Psoas muscle (tissue), 8 donors: ENCODE results near the gene SLA2. TPM values are rescaled to one million over a fixed set of nuclear protein-coding genes. Genes with fewer than 3 reads are reported as not detected.
"Not testable (repeated sequence)": the region's sequence is repeated elsewhere in the genome, so short reads cannot be mapped to it uniquely, and the experiment has no call there.

Experiments
- ATAC-seq, 4 donors: fragments of 200-7000 bp; cut with Tn5 transposase; one replicate each; pipeline ENCODE4 v1.9.1; 2020; ENCODE audit warnings: moderate library complexity in 3 of 4, mild to moderate bottlenecking in 2 of 4
- DNase-seq, 2 donors: peaks; one replicate each; pipeline ENCODE4 v3.0.0-alpha.2; 2020
- H3K27ac ChIP-seq: fragments of 200-600 bp; one replicate; pipeline ENCODE4 v1.8.0; 2022
- H3K27me3 ChIP-seq, 3 donors: fragments of 200-600 bp in 1 of 3; one replicate each; pipeline versions ENCODE4 v1.6.1 to v1.8.0; 2013 to 2022; ENCODE audit warnings: low read length in 2 of 3, mild to moderate bottlenecking in 2 of 3, moderate library complexity in 1 of 3; ENCODE audit not compliant: insufficient read depth in 3 of 3
- H3K36me3 ChIP-seq, 2 donors: fragments of 200-600 bp in 1 of 2; one replicate each; pipeline versions ENCODE4 v1.6.1 to v1.8.0; 2013 to 2022; ENCODE audit warnings: low read depth in 1 of 2, mild to moderate bottlenecking in 1 of 2, moderate library complexity in 1 of 2; ENCODE audit not compliant: insufficient read depth in 1 of 2
- H3K4me1 ChIP-seq: fragments of 200-600 bp; one replicate; pipeline ENCODE4 v1.8.0; 2022
- H3K4me3 ChIP-seq: fragments of 200-600 bp; one replicate; pipeline ENCODE4 v1.8.0; 2022; ENCODE audit warnings: mild to moderate bottlenecking
- H3K9me3 ChIP-seq: fragments of 200-600 bp; one replicate; pipeline ENCODE4 v1.8.0; 2022
- CTCF ChIP-seq: fragments of 200-600 bp; IDR thresholded peaks from one replicate; pipeline ENCODE4 v1.8.0; 2022; ENCODE audit warnings: antibody characterized with exemption
- WGBS, 3 donors: extraction: QIAGEN DNeasy Blood & Tissue Kit; methylation state at CpG; one replicate each; pipeline versions ENCODE4 v1.1.6 to v1.1.7; 2013; 5-methylcytosine and 5-hydroxymethylcytosine counted together
- intact Hi-C, 2 donors: fragments of 100-400 bp; cut with DNase I; formaldehyde crosslinking; loops; one replicate each; pipeline versions ENCODE4 v1.11.0 to v1.14.2; 2022
- polyA plus RNA-seq, 3 donors: library from polyadenylated mRNA; stranded (reverse); fragments of 200-250 nt; gene quantifications; one replicate each; pipeline ENCODE4 v1.2.3, GENCODE V29; 2013
- total RNA-seq, 4 donors: library from RNA; stranded (reverse); fragmentation: NEBNext Ultra II Directional in 2 of 4; extraction: Animal tissue kit (Norgen Biotek cat#: 25700) in 2 of 4; gene quantifications; one replicate each; pipeline versions ENCODE4 v1.2.1 to v1.2.4, GENCODE V29; 2021 to 2023
- donor health status: healthy with polysubstance abuse.
- donor health status: DM: no; HTN: no; CAD: no; lungs with moderate emphysema.
- donor health status: Bipolar disorder and iron deficiency.
- donor health status: healthy.
- donor health status: DM: yes; HTN: yes; CAD: no.
- donor health status: DM: no; HTN: no; CAD: no.
- donor health status: DM: no; HTN: no; CAD: no.
- donor health status: DM: yes; HTN: yes; CAD: no.

Gene SLA2
- total and polyA plus RNA-seq, 7 donors, result 0.03 to 0.34 (median 0.12) TPM

- no peak for TF ChIP-seq CTCF
- DNase-seq (no peak), ATAC-seq (no peak)
- Histone ChIP-seq H3K27ac (no peak overlapping the region), H3K9me3 (no peaks in the 10 kb centered on the region), H3K36me3 (no peaks in the 10 kb centered on the region), H3K4me1 (no peaks in the 10 kb centered on the region), H3K4me3 (no peak overlapping the region), H3K27me3 (no peaks in the 10 kb centered on the region)
- intact Hi-C loops, result no loop called here
- 59 to 78% (median 63%) methylated on average over 5 of the region's 5 CpGs for WGBS, 3 donors
Observed at GRCh38 chr20:36644032-36644705, 1.8 kb downstream of the SLA2 start.

- H3K4me3 ChIP-seq, result no peak overlapping the region
- no peaks in the 10 kb centered on the region for H3K9me3 ChIP-seq
- H3K27ac ChIP-seq, result no peak overlapping the region
- ATAC-seq (no peak), DNase-seq (no peak)
- no peaks in the 10 kb centered on the region for H3K4me1 ChIP-seq
- no peaks in the 10 kb centered on the region for H3K36me3 ChIP-seq
- no peak for TF ChIP-seq CTCF
- intact Hi-C loops, result no loop called here
- 76 to 89% (median 80%) methylated on average over 5 to 6 of the region's 6 CpGs for WGBS, 3 donors
- no peaks in the 10 kb centered on the region for H3K27me3 ChIP-seq
Observed at GRCh38 chr20:36642136-36642535, 3.9 kb downstream of the SLA2 start.

- Histone ChIP-seq H3K9me3 (no peaks in the 10 kb centered on the region), H3K4me1 (no peaks in the 10 kb centered on the region), H3K4me3 (no peak overlapping the region), H3K36me3 (no peaks in the 10 kb centered on the region), H3K27me3 (no peaks in the 10 kb centered on the region), H3K27ac (no peak overlapping the region)
- 77 to 84% (median 81%) methylated on average over 3 of the region's 3 CpGs for WGBS, 3 donors
- ATAC-seq (no peak), DNase-seq (no peak)
- intact Hi-C loops, result no loop called here
- TF ChIP-seq CTCF, result no peak
Observed at GRCh38 chr20:36641506-36641843, 4.5 kb downstream of the SLA2 start.

- ATAC-seq, H3K4me1 ChIP-seq, H3K36me3 ChIP-seq, H3K9me3 ChIP-seq, DNase-seq, H3K27me3 ChIP-seq, H3K27ac ChIP-seq, H3K4me3 ChIP-seq, intact Hi-C loops: not testable (repeated sequence)
- 89 to 96% (median 93%) methylated on average over 12 of the region's 12 CpGs for WGBS, 3 donors
Observed at GRCh38 chr20:36638876-36639400, 7.1 kb downstream of the SLA2 start.

GRCh38 chr20:36634342-36634741, 11.7 kb downstream of the SLA2 start:
- 90 to 95% (median 93%) methylated on average over 11 of the region's 11 CpGs for WGBS, 3 donors
- TF ChIP-seq CTCF, result no peak
- Histone ChIP-seq H3K4me1 (no peaks in the 10 kb centered on the region), H3K27ac (no peak overlapping the region), H3K4me3 (no peak overlapping the region), H3K36me3 (no peaks in the 10 kb centered on the region), H3K27me3 (no peaks in the 10 kb centered on the region), H3K9me3 (no peaks in the 10 kb centered on the region)
- DNase-seq (no peak), ATAC-seq (no peak)
- intact Hi-C loops, result no loop called here
